T-helper 17 cell (primary cell): ENCODE results near the gene P2RX2. TPM values are rescaled to one million over a fixed set of nuclear protein-coding genes. Genes with fewer than 3 reads are reported as not detected.

Experiments used
- ATAC-seq: fragments of 150-1000 bp; cut with Tn5 transposase; 2 replicates; pipeline ENCODE4 v1.10.0; 2021; ENCODE audit warnings: mild to moderate bottlenecking, moderate library complexity
- DNase-seq, 3 donors: peaks; one replicate each; pipeline versions ENCODE4 v3.0.0 to v3.0.0-alpha.2; 2020 to 2021
- H3K9me3 ChIP-seq: one replicate; pipeline ENCODE4 v1.7.0; 2013; ENCODE audit warnings: low read length, mild to moderate bottlenecking; ENCODE audit not compliant: control insufficient read depth, poor library complexity, severe bottlenecking
- H3K27ac Mint-ChIP-seq: one replicate; pipeline ENCODE4 v1.8.0; 2022; ENCODE audit warnings: mild to moderate bottlenecking, moderate library complexity, mixed read lengths
- H3K27me3 Mint-ChIP-seq: one replicate; pipeline ENCODE4 v1.8.0; 2022; ENCODE audit warnings: mixed read lengths
- H3K36me3 Mint-ChIP-seq: one replicate; pipeline ENCODE4 v1.8.0; 2022; ENCODE audit warnings: low read depth, mixed read lengths
- H3K4me1 Mint-ChIP-seq: one replicate; pipeline ENCODE4 v1.8.0; 2022; ENCODE audit warnings: mild to moderate bottlenecking, mixed read lengths
- H3K4me3 Mint-ChIP-seq: one replicate; pipeline ENCODE4 v1.8.0; 2022; ENCODE audit warnings: mild to moderate bottlenecking, moderate library complexity, mixed read lengths
- total RNA-seq, 4 donors: library from RNA in 2 of 4; stranded (reverse) in 2 of 4; gene quantifications; one replicate each; pipeline ENCODE4 v1.2.3 and lab custom pipeline; 2022 to 2026

The P2RX2 gene
- total RNA-seq, 2 donors from 2014 or later: not detected

DNA sequence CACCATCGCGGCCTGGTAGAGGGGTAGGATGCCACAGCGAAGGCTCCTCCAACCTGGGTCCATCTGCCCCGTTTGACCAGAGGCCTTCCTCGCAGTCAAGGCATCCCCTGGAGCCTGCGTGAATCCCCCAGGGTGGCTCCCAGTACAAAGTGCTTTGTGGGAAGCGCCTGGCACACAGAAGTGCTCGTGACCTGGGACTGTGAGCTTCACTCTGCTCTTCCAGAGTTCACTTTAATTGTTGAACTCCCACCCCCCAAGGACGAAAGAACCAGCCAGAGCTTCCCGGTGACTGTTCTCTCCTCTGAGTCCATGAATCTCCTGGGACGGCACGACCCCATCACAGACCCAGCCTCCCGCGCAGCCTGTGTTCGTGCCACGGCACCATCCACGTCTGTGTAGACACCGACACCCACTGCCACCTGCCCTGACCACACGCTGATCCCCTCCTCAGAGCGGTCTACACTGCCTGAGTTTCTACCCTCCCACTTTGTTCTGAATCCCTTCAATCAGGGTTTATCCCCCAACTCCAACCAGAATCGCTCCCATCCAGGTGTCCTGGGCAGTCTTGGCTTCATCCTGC lies 15.9 kb downstream of the P2RX2 start:
- H3K9me3 ChIP-seq: no peaks in the 10 kb centered on the region
- Mint-ChIP-seq H3K4me1 (peaks cover 6% of the 10 kb centered on the region), H3K27me3 (no peaks in the 10 kb centered on the region), H3K27ac (no peak overlapping the region), H3K4me3 (no peak overlapping the region), H3K36me3 (peaks cover 14% of the 10 kb centered on the region)
- ATAC-seq: no peak
- no peak for DNase-seq

DNA sequence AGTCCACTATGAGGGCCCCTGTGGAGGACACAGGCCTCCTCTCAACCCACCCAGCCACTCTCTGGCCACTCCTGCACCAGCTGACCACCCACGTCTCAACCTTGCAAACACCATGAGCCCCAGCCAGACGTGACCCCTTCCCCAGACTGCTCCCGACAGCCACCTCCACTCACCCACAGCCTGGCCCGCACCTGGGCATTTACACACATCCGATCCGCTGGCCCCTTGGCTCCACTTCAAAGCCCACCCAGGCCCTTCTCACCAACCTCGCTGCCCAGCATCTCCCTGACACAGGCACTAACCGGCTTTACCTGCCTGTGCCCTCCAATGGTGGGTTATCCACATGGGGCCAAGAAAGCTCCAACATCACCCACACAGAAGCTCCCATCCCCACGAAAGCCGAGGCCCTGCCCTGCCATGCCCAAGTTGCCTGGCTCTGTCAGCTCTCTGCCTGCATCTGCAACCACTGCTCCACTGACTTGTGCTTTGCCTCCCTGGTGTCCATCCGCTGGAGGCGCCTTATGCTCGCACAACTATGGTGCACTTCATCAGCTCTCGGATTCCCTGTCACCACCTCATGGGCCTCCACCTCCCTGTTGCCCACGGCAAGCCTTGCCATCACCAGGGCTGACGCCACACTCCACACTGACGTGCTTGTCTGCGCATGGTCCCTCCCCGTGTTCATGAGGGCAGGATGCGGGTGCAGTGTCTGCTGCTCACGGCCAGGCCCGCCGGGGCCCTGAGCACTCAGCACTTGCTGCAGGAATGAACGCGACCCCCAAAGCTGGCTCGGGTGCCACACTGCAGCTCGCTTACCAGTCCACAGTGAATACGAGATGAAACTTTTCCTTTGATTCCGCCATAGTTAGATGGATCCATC lies 16.7 kb downstream of the P2RX2 start:
- no peak for ATAC-seq
- Mint-ChIP-seq H3K4me3 (no peak overlapping the region), H3K27ac (peak overlapping the region; percentile 37), H3K36me3 (peaks cover 11% of the 10 kb centered on the region), H3K27me3 (no peaks in the 10 kb centered on the region), H3K4me1 (peaks cover 7% of the 10 kb centered on the region)
- H3K9me3 ChIP-seq: no peaks in the 10 kb centered on the region
- DNase-seq: no peak

GRCh38 chr12:132637811-132638210 lies 19.2 kb downstream of the P2RX2 start:
- DNase-seq (no peak), ATAC-seq (no peak)
- Mint-ChIP-seq H3K4me3 (no peak overlapping the region), H3K27me3 (no peaks in the 10 kb centered on the region), H3K4me1 (peaks cover 7% of the 10 kb centered on the region), H3K36me3 (peaks cover 8% of the 10 kb centered on the region), H3K27ac (no peak overlapping the region)
- H3K9me3 ChIP-seq: no peaks in the 10 kb centered on the region

DNA sequence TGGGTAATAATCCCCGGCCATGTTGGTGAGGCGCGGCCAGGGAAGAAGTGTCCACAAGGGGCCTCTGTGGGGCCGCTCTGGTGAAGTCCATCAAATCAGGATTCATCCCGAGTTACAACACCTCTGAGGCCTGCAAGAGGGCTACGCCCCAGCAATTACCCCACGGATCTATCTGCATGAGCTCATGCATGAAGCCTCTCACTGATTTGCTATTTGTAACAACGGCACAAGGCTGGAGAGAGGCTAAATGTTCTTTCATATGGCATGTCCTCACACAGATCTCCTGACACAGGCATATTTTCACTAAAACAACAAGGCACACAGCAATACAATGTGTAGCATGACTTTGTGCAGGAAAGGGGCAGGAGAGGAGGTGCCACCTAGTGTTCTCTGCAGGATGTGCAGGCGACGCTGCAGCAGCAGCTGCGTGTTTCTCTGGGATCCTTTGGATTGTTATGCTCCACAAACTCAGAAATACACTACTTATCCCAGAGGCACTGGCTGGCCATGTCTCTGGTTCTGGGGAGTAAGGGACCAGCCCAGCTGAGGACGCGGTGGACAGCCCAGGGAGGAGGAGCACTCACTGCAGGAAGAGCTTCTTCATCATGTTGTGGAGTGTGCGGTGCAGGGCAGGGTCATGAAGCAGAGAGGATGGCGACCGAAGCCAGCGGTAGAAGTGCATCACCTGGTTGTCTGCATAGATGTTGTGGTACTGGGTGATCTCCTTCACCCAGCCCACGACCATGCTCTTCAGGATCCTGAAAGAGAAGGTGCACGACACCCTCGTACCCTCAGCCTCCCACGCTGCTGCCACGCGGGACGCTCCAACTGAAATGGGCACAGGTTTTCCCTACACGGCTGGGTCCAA lies 20.2 kb downstream of the P2RX2 start:
- no peak for DNase-seq
- no peak for ATAC-seq

GRCh38 chr12:132639956-132640520 lies 21.5 kb downstream of the P2RX2 start:
- ATAC-seq (no peak), DNase-seq (no peak)
- H3K27me3 Mint-ChIP-seq: no peaks in the 10 kb centered on the region
- no peak overlapping the region for H3K27ac Mint-ChIP-seq
- peaks cover 8% of the 10 kb centered on the region for H3K36me3 Mint-ChIP-seq
- H3K9me3 ChIP-seq: no peaks in the 10 kb centered on the region
- H3K4me1 Mint-ChIP-seq: peaks cover 4% of the 10 kb centered on the region
- no peak overlapping the region for H3K4me3 Mint-ChIP-seq

More for the DNA sequence above, 20.2 kb downstream of the P2RX2 start:
- H3K27ac Mint-ChIP-seq: no peak overlapping the region
- no peaks in the 10 kb centered on the region for H3K27me3 Mint-ChIP-seq
- peaks cover 8% of the 10 kb centered on the region for H3K36me3 Mint-ChIP-seq
- H3K4me1 Mint-ChIP-seq: peaks cover 7% of the 10 kb centered on the region
- no peak overlapping the region for H3K4me3 Mint-ChIP-seq
- H3K9me3 ChIP-seq: no peaks in the 10 kb centered on the region

DNA sequence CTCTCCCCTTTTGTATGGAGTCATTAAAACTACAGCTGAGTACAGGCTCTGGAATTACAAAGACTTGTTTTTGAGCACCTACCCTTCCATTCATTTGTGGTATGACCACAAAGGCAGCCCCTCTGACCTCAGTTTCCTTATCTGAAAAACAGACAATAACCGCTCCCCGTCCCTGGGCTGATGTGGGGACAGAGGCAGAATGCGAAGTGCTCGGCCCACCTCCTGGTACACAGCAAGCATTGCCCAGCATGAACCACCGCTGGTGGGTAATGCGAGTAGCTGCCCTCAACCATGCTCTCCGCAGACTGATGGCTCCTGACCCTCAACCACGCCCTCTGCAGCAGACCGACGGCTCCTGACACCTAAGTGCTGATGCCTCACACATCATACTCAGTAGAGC lies 22.4 kb downstream of the P2RX2 start:
- Mint-ChIP-seq H3K36me3 (peaks cover 8% of the 10 kb centered on the region), H3K27me3 (no peaks in the 10 kb centered on the region), H3K27ac (peak overlapping the region; percentile 65), H3K4me1 (peaks cover 4% of the 10 kb centered on the region), H3K4me3 (no peak overlapping the region)
- no peaks in the 10 kb centered on the region for H3K9me3 ChIP-seq
- DNase-seq (no peak), ATAC-seq (no peak)

- peaks cover 8% of the 10 kb centered on the region for H3K36me3 Mint-ChIP-seq
- H3K9me3 ChIP-seq: no peaks in the 10 kb centered on the region
- ATAC-seq (no peak), DNase-seq (no peak)
- H3K27me3 Mint-ChIP-seq: no peaks in the 10 kb centered on the region
- peak overlapping the region; percentile 65 for H3K27ac Mint-ChIP-seq
- H3K4me1 Mint-ChIP-seq: peaks cover 2% of the 10 kb centered on the region
- no peak overlapping the region for H3K4me3 Mint-ChIP-seq
Observed at GRCh38 chr12:132641811-132642650, 23.5 kb downstream of the P2RX2 start.

DNA sequence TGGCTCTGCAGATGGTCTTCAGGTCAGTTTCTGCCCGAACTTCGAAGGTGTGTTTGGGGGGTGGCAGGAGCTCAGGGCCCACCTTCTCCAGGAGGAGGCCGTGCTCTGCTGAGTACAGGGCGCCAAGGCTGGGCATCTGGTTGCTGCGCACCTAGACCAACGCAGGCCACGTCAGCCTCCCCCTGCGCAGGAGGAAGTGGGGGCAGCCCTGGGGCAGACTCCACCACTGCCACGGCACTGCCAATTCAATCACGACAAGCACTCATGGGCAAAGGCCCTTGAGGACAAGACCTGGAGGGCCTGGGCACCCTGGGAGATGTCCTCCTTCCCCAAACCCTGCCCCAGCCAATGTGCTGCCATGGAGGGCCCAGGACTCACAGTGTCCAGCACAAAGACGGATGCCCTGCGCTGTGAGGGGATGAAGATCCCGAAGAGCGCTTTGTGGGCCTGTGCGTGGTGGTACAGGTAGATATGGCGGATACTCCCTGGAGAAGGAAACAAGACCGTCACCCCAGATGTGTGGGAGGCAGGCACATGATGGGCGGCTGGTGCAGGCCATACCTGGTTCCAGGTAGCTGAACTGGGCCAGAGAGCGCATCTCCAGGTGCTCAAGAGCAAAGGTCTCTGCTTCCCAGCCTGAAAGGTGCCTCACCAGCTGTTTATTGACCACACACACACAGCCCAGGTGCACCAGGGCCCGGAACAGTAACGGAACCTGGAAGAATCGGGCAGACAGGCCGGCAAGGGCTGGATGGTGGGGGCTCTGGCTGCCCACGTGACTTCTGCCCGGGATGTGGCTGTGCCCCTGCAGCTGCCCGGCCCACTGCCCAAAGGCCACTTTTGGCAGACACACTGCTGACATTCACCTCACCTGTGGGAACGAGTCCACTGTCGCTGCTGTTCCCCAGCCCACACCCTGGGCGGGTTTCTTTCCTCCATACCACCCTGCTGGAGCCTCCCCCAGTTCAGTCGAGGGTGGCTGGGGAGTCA lies 24.6 kb downstream of the P2RX2 start:
- Mint-ChIP-seq H3K27me3 (no peaks in the 10 kb centered on the region), H3K27ac (no peak overlapping the region), H3K4me1 (peaks cover 2% of the 10 kb centered on the region), H3K36me3 (peaks cover 8% of the 10 kb centered on the region), H3K4me3 (no peak overlapping the region)
- no peaks in the 10 kb centered on the region for H3K9me3 ChIP-seq
- DNase-seq (no peak), ATAC-seq (no peak)

DNA sequence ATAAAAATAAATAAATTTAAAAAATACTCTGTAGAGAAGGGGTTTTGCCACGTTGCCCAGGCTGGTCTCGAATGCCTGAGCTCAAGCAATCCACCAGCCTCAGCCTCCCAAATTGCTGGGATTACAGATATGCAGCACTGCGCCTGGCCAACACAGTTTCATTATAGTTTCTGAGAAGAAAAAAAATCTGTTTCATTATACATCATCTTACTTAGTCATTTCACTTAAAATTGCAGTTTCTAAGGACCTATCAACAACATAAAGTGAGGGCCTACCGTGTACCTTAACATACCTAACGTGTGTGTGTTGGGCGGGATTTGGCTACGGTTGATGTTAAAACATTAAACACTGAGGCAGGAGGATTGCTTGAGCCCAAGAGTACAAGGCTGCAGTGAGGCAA lies 28.3 kb downstream of the P2RX2 start:
- H3K4me1 Mint-ChIP-seq: no peaks in the 10 kb centered on the region
- H3K27me3 Mint-ChIP-seq: no peaks in the 10 kb centered on the region
- no peak overlapping the region for H3K27ac Mint-ChIP-seq
- no peak overlapping the region for H3K4me3 Mint-ChIP-seq
- DNase-seq (no peak), ATAC-seq (no peak)
- H3K9me3 ChIP-seq: no peaks in the 10 kb centered on the region
- peaks cover under 1% of the 10 kb centered on the region for H3K36me3 Mint-ChIP-seq

DNA sequence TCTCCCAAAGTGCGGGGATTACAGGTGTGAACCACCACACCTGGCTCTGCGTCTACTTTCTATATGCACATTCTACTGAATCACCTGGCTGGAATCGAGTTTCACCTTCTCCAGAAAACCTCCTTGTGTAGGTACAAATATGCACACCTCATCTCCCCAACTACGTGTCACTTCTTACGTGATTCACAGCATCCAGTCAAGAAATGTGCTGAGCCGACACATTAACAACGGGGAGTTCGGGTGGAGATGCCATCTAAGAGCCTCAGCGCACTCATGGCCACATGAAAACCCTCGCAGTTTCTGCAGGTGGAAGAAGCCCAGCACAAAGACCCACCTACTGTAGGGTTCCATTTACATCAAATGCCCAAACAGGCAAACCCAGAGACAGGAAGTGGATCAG lies 29.3 kb downstream of the P2RX2 start:
- H3K4me3 Mint-ChIP-seq: no peak overlapping the region
- ATAC-seq: no peak
- H3K27ac Mint-ChIP-seq: peak overlapping the region; percentile 14
- DNase-seq: no peak
- H3K4me1 Mint-ChIP-seq: peaks cover 3% of the 10 kb centered on the region
- peaks cover 2% of the 10 kb centered on the region for H3K36me3 Mint-ChIP-seq
- H3K27me3 Mint-ChIP-seq: no peaks in the 10 kb centered on the region
- no peaks in the 10 kb centered on the region for H3K9me3 ChIP-seq

- ATAC-seq (no peak), DNase-seq (no peak)
- Mint-ChIP-seq H3K4me3 (no peak overlapping the region), H3K27ac (peak overlapping the region; percentile 16), H3K27me3 (no peaks in the 10 kb centered on the region), H3K4me1 (peaks cover 3% of the 10 kb centered on the region), H3K36me3 (peaks cover 2% of the 10 kb centered on the region)
- H3K9me3 ChIP-seq: no peaks in the 10 kb centered on the region
Observed at GRCh38 chr12:132648616-132649225, 30.1 kb downstream of the P2RX2 start.
